Fibroblast of upper back skin (primary cell): ENCODE measurements around the gene GPRC5D.

ENCODE experiments used
- DNase-seq: peaks from one replicate; pipeline ENCODE4 v3.0.0-alpha.2; 2013

The GPRC5D gene

DNA sequence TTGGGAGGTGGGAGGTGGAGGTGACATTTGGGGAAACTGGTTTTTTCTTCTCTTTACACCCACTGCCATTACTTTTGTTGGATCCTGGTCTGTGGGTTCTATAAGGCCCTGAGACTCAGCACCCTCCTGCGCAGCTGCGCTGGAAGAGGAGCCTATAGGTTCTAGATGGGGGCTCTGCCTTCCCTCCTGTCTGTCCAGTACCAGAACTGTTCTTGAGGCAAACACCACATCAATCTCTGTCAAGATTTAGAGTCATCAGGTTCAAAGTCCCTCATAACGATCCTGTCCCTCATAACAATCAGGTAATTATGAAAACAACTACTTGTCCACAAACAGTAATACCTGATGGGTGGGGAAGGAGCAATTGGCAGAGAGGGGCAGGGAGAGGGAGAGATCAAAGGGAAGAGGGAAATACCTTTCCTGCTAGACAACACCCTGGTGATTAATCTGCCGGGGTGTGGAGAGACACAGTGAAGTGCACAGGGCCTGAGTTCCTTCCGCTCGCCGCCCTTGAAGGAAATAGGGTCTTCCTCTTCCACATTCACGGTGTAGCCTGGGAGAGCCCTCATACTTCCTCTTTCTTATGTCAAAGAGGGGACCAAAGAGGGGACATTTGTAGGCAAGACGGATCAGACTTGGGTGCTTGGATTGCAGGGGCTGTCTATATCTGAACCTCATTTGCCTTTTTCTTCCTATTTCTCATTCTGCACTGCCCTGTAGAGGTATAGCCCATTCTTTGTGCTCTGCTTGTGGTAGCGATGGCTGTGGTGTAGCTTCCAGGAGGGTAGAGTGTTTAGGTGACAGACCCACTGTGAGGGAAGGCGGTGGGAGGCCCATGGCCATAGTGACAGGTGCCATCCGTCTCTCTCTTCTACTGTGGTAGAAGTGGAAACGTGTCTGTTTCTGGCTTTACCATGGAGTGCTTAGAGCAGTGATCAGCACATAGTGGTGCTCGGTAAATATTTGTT is 48.0 kb downstream of the GPRC5D start:
- DNase-seq, result no peak

DNA sequence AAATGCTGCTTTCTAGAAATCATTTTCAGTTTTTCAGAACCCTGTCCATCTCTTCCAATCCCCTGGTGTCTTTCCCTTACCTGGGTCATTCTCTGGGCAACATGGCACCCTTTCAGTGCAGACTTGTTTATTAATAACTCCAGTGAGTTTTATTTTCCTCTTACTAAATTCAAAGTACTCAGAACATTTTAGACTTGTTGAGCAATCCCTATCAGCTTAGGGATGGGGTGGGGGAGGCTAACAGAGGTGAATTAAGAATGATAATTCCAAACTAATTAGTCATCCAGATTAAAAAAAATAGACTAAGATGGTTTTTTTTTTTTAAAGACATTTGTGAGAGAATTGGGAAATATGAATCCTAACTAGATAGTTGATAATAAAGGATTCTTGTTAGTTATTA is 49.9 kb downstream of the GPRC5D start:
- DNase-seq, result peak; percentile 69

DNA sequence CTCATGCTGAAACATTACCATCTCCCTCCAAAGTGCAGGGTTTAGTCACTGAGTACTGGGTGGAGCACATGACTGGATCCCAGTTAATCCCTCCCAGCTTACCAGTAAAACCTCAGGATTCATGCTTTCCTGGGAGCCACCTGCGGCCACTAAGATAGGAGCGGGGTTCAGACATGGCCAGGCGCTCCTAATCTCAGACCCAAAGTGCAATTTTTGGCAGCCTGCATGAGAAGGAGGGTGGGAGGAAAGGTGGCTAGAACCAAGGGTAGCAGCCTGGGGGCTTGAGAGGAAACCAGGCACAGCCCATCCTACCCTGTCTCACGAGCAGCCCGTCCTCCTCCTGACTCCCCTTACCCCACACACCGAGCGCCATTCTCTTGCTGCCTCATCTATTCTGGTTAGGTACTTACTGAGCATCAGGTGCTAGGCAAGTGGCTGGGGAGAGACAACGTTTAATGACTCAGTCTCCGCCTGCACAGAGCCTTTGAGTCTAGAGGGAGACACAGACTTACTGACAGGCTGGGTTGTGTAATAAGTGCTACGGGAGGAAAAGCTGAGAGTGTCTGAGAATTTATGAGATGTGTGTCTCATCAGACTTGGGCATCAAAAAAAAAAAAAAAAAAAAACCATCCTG is 50.7 kb downstream of the GPRC5D start:
- peak; percentile 94 for DNase-seq

DNA sequence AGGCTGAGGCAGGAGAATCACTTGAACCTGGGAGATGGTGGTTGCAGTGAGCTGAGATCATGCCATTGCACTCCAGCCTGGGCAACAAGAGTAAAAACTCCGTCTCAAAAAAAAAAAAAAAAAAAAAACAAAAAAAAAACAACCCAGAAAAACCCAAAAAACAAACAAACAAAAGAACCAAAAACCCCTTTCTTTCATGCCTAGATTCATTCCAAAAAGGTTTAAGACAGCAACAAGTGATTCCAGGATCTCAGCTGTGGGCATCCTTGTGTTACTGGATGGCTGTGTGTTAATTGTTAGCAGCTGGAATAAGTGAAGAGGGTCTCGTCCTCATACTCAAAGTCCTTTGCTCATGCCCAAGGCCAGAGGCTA is 51.2 kb downstream of the GPRC5D start:
- DNase-seq, result no peak

DNA sequence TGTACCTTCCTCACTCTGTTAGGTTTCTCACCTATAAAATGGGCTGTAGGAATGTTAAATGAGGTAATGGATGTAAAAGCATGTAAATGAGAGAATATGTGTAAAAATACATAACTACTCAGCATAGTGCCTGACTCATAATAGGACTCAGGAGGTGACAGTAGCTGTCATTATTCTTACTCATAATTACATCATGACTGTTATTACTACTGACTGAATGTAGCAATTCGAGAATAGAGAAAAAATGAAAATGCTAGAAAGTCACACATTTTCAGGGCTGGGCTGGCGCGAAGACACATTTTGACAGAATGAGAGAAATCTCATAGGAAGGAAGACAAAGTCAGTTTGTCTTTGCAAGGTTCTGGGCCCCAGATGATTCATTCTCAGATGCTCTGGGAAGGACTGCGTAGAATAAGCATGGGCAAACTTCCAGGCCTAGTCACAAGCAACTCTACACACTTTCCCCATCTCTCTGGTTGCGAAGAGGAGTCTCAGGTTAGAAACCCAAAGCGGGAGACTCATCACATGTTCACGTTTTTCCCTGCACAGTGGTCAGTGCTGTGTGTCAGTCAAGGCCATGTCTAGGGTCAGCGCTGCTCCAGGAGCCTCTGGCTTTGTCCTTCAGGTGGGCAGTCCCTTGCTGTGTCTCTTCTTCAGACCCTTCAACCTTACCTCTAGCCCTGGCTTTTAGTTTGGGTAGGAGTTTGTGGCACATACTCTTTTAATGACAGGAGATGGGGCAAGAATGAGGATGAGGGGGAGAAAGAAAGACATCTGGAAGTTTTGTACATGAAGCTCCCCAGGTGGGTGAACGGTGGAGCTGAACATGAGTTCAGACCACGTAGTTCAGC is 52.2 kb downstream of the GPRC5D start:
- DNase-seq, result peak; percentile 95

DNA sequence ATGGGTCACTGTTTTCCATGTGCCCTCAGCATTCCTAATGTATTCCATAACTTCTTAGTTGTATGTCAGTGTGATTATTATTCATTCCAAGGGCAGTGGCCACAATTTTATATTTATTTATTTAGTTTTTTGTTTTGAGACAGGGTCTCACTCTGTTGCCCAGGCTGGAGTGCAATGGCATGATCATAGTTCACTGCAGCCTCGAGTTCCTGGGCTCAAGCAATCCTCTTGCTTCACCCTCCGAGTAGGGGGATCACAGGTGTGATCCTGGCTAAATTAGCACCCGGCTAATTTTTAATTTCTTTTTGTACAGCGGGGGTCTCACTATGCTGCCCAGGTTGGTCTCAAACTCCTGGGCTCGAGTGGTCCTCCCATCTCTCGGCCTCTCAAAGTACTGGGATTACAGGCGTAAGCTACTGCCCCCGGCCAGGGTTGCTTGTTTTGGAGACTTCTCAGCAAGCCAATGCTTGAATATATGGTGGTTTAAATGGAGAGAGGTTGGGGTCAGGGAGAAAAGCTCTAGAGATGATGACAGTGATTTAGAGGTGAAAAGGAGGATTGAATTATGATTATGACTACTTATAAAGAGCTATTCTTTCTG is 53.0 kb downstream of the GPRC5D start:
- DNase-seq, result no peak

DNA sequence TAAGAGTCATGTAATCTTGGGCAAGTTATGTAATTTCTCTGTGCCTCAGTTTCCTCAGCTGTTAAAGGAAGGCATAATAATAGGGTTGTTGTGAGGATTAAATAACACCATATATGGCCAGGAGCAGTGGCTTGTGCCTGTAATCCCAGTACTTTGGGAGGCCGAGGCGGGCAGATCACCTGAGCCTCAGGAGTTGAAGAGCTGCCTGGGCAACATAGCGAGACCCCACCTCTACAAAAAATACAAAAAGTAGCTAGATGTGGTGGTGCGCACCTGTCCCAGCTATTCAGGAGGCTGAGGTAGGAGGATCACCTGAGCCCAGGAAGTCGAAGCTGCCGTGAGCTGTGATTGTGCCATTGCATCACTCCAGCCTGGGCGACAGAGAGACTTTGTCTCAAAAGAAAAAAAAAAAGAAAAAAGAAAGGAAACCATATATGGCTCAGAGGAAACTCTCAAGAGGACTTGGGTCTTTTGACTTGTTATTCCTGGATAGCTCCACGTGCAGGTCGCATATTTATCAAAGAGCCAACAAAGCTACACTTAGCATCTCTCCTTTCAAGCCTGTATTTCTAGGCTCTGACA is 53.7 kb downstream of the GPRC5D start:
- no peak for DNase-seq

DNA sequence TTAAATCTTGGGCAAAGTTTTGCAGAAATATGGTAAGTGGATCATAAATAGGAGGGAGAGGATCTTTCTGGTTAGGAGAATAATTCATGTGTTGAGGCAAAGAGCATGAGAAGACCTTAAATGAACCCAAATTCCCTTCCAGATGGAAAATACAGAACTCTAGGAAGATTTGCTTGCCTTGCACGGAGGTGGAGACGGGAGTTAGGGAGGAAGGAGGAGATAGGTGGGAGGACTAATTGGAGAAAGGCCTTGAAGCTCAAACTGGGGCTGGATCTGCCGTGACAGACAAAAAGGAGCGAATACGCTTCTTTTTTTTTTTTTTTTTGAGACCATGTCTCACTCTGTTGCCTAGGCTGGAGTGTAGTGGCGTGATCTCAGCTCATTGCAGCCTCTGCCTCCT is 54.7 kb downstream of the GPRC5D start:
- no peak for DNase-seq

DNA sequence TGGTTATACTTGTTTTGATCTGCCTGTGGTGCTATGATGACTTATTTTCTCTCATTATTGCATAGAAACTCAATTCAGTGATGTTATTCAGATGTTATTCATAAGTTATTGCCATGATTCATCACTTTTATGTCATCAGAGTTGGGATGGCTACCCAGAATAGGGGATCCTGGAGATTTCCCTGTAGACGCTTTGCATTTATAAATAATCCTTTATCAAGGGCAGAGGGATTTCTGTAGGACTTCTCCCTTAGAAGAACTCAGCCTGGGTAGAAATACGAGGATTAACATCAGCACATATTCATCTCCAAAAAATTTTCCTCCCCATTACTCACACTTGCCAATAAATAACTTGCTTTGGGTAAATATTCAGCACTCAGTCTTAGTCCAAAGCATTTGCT is 55.7 kb downstream of the GPRC5D start:
- DNase-seq, result peak; percentile 88

DNA sequence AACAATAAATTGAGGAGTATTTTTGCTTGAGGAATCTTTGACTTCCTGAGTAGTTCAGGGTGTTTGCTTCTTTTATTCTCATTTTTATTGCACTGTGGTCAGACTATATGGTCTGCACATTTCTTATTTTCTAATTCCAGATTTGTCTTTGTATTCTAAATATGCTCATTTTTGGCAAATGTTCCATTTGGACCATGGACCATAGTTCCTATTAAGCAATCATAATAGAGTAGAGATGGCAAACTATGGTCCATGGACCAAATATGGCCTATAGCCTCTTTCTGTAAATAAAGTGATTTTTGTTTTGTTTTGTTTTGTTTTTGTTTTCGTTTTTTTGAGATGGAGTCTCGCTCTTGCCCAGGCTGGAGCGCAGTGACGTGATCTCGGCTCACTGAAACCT is 58.5 kb downstream of the GPRC5D start:
- no peak for DNase-seq

DNA sequence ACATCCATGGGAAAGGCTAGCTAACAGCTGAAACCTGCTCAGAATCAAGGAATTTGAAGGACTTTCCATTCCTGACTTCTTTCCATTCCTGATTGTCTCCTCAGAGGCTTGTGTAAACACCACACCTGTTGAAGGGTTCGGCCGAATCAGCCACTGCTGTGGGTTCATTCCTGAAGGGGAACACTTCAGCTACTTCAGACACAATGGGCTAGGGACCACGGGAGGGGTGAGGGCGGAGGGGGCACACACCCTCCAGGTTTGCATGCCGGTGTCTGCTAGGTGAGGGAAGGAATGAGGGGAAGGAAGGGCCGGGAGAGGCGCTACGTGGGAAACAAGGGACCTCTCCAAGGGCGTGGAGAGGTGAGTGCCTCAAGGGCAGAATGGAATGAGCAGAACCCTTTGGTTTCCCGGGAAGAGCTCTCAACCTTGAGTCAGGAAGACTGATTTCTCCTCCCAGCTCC is 59.3 kb downstream of the GPRC5D start:
- no peak for DNase-seq

DNA sequence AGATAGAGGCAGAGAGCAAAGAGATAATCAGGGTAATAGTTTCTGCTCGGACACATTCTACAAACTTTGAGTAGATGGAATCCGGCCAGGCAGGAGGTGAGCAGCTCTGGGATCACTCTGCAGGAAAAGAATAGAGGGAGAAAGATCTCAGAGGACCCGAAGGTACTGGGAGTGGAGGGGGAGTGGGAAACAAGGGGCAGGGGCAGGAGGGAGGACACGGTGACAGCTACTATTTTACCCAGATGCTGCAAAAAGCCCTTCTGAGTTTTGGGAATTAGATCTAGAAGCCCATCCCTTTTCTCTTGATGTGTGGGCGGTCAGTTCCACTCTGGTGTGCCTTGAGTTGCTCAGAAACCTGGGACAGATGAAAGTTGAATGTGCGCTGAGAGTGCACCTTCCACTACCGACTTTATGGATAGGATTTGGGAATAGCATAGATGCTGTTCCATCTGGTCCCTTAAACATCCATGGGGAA is 60.1 kb downstream of the GPRC5D start:
- no peak for DNase-seq

DNA sequence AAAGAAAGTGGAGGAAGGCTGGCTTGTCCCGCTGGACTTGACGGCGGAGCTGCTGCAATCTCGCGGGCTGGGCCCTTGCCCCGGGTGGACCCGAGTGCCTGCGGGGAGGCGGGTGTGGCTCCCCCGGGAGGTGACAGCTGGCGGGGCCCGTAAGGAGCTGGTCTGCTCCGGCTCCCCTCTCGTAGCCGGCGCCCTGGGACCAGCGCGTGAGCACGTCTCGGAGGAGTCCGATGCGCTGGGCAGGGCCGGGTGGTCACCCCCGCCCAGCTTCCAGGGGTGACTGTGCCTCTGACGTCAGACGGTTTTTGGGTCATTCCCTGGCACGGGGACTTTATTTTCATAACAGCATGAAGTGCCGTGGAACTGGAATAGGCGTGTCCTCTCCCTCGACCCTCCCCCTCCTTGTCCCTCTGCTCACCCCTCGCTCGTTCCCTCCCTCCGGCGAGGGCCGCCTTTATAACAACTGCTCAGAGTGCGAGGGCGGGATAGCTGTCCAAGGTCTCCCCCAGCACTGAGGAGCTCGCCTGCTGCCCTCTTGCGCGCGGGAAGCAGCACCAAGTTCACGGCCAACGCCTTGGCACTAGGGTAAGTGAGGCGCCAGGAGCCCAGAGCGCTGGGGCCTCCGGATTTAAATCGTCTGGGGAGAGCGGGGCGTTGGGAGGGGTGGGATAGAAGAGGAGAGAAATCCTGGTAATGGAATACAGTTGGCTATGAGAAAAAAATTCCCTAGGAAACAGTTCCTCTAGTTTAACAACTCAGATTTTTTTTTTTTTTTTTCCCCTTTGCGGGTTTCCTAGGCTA is 60.7 kb downstream of the GPRC5D start, which contains the start of gene GPRC5A:
TSS of gene GPRC5A (plus strand) at position 483 of the 801 bp plus-strand sequence. CDS start 16,688 bp downstream, outside the sequence.
- DNase-seq, result peak; percentile 65
